HG03469 (cell line): ENCODE results near the gene HMGN1.

ENCODE experiments used
- ATAC-seq: cut with Tn5 transposase; IDR thresholded peaks from one replicate; pipeline ENCODE4 v1.9.1; 2021; ENCODE audit warnings: mild to moderate bottlenecking, moderate library complexity, moderate number of reproducible peaks; ENCODE audit not compliant: unreplicated experiment

HMGN1 gene

GRCh38 chr21:39334611-39335010 is 14.3 kb downstream of the HMGN1 start:
- no peak for ATAC-seq

DNA sequence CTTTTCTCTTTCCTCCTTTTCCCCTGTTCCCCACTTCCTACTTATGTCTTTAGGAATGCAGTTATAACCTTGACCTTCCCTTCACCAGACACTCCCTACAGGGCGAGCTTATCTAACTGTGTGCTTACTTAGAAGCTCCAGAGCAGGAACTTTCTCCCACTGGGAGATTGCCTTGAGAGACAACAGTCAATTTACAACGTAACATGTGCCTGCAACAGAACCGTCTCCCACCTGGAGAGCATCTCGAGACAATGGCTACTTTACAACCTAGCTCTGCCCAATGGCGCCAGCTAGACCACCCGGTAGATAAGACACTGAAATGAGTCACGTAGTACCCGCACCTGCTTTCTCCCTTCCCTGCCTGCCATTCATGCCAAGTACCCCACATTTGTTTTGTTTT is 16.7 kb downstream of the HMGN1 start:
- ATAC-seq = no peak

GRCh38 chr21:39330001-39330400 is 18.9 kb downstream of the HMGN1 start:
- ATAC-seq = no peak

DNA sequence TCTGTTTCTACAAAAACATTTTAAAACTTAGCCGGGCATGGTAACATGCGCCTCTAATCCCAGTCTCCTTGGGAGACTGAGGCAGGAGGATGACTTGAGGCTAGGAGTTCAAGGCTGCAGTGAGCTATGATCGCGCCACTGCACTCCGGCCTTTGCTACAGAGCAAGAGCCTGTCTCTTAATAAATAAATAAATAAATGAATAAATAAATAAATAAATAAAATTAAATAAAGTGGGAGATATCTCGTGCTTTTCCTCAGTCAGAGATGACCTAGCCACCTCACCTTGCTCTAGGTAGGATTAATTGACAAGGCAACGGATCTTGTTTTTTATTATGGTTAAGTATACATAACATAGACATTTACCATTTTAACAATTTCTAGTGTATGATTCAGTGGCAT is 21.2 kb downstream of the HMGN1 start:
- no peak for ATAC-seq

DNA sequence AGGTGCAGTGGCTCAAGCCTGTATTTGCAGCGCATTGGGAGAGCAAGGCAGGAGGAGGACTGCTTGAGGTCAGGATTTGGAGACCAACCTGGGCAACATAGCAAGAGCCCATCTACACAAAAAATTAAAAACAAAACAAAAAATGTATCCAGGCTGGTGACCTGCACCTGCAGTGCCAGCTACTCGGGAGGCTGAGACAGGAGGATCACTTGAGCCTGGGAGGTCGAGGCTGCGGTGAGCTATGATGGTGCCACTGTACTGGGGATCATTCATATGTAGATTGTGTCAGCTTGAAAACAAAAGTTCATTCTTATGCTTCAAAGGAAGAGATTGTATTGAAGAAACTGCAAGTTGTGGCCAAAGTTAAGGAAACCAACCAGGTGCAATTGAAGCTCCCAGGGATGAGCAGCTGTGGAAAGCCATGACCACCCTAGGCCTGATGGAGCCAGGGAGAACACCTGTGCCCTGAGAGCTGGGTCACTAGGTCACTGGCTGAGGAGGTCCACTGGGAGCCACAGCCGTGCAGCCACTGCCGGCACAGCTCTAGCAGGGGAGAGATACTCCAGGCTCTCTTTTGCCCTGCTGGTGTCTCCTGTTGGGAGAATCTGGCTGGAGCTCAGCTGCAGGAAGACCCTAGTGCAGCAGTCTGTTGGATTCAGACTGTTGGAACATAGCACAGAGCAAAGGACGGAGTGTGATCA is 22.1 kb downstream of the HMGN1 start:
- ATAC-seq = no peak

DNA sequence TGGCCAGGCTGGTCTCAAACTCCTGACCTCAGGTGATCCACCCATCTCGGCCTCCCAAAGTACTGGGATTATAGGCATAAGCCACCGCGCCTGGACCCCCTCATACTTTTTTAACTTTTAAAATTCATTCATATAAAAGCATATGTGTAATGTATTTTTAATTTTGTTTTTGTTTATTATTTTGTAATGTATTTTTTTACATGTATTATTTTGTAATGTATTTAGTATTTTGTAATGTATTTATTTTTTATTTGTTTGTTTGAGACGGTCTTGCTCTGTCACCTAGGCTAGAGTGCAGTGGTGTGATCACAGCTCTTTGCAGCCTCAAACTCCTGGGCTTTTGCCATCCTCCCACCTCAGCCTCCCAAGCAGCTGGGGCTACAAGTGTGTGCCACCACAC is 23.4 kb downstream of the HMGN1 start:
- ATAC-seq = no peak

GRCh38 chr21:39321424-39321823 is 27.5 kb downstream of the HMGN1 start:
- no peak for ATAC-seq

GRCh38 chr21:39319814-39320332 is 29.0 kb downstream of the HMGN1 start:
- ATAC-seq = no peak

- ATAC-seq = no peak
Observed at GRCh38 chr21:39319251-39319756, 29.6 kb downstream of the HMGN1 start.

GRCh38 chr21:39318091-39318959 is 30.6 kb downstream of the HMGN1 start:
- no peak for ATAC-seq

DNA sequence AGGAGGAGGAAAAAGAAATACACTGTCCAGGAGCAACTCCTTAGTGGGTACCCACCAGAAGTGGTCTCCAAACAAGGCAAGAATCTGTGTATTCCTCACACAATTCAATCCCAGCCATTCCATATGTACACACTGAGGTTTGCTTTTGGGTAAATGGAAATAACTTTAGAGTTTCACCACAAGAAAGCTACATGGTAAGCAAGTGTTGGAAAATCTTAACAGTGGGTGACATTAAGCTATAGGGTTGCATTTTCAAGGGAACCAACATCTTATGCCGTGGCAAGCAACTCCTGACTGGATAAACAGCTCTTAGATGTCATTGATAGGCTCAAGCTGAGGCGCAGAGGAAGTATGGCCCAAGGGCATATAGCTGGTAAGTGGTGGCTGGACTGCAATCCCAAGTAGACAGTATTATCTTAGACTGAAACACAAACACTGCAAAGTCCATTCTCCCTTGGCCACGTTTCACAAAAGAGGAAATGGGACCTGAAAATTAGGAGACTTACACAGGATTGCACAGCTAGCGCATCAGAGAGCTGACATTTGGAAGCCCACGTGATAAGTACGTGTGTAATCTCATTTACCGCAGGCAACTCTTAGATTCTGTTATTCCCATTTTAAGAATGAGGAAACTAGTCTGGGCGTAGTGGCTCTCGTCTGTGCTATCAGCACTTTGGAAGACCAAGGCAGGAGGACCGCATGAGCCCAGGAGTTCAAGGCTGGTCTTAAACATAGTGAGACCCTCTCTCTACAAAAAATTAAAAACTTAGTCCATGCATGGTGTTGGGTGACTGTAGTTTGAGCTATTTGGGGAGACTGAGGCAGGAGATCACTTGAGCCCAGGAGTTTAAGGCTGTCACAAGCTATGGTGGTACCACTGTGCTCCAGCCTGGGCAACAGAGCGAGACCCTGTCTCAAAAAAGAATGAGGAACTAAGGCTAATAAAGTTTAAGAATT is 31.5 kb downstream of the HMGN1 start:
- no peak for ATAC-seq

DNA sequence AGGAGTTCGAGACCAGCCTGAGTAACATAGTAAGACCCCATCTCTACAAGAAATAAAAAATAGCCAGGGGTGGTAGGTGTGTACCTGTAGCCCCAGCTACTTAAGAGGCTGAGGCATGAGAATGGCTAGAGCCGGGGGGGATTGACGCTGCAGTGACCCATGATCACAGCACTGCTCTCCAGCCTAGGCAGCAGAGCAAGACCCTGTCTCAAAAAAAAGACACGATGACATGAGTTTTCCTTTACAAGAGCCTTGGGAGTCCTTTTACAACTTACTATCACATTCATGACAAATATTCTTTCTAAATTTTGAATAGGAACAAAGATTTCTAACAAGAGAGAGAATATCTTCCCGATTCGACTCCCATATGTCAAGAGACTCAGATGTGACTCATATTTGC is 32.2 kb downstream of the HMGN1 start:
- ATAC-seq = no peak

- no peak for ATAC-seq
Observed at GRCh38 chr21:39315603-39316445, 33.1 kb downstream of the HMGN1 start.

GRCh38 chr21:39314143-39315027 is 34.5 kb downstream of the HMGN1 start:
- ATAC-seq = no peak

DNA sequence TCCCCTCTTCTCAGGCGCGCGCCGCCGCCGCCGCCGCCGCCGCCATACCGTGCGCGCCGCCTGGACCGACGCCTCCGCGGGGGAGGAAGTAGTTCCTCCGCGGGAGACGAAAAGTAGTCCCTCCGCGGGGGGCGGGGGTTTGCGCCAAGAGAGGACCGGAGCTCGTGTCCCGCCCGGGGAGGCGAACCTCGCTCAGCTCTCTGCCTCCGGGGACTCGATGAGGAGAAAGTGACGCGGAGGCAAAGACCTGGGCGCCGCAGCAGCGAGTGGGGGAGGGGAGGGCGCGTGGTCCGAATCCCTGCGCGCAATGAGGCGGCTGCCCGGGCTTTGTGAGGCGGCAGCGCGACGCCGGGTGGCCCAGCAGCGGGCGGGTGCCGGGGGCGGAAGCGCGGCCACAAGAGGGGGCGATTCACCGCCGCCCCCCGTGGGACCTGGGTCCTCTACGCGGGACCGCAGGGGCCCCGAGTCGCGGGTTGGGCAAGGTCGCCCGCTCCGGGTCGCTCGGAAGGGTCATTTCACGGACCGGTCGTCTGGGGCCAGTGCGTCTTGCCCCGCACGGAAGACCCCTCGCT is 35.2 kb downstream of the HMGN1 start, which contains the start of gene BRWD1:
Gene BRWD1 (minus strand): TSS at position 62 of the 572 bp plus-strand sequence. CDS start 141 bp downstream, outside the sequence.
- ATAC-seq = no peak

DNA sequence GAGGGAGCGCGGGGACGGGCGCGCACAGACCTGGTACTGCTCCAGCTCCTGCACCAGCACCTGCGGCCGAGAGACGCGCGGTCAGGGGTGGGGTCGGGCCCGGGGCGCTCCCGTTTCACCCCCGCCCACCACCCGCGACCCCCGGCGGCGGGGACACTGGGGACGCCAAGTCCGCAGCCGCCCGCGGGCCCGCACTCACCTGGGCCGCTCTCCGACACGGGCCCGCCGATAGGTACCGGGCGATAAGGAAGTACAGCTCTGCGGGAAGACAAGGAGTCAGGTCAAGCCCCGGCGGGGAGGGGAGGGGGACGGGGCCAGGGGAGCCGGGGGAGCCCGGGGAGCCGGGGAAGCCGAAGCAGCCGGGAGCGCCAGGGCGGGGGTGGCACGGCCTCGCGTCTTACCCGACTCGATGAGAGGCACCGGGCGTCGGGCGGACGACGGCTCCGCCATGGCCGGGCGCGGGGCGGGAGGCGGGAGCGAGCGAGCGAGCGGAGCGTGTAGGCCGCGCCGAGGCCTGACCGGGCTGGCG is 35.8 kb downstream of the HMGN1 start:
- no peak for ATAC-seq

- peak; percentile 73 for ATAC-seq
Observed at GRCh38 chr21:39312112-39313041, 36.5 kb downstream of the HMGN1 start.
